PC-9 (cell line): ENCODE measurements around the gene GLB1L2. TPM values are rescaled to one million over a fixed set of nuclear protein-coding genes. Genes with fewer than 3 reads are reported as not detected.

Source experiments
- BruUV-seq: library from RNA; stranded (reverse); fragments of 400-500 nt; replicated peaks from 2 replicates; lab custom pipeline; 2021; lab: Mats Ljungman, UMichigan
- CTCF ChIA-PET: fragments of 300-600 bp; sonication (Branson Sonifier 250); formaldehyde crosslinking; loops from one replicate; lab custom pipeline; 2022; ENCODE audit warnings: antibody characterized with exemption; lab: Charles Lee
- POLR2A ChIA-PET: fragments of 300-600 bp; sonication (Branson Sonifier 250); formaldehyde crosslinking; loops from one replicate; lab custom pipeline; 2022; ENCODE audit warnings: antibody characterized with exemption; ENCODE audit not compliant: unreplicated experiment; lab: Charles Lee
- DNase-seq, 2 experiments: peaks; one replicate each; pipeline versions ENCODE4 v3.0.0 to v3.0.0-alpha.2; 2015 to 2022; ENCODE audit warnings: mixed read lengths in 1 of 2
- H2AFZ ChIP-seq: fragments of 200-600 bp; sonication (generic); 2 replicates; pipeline ENCODE4 v1.8.1; 2017; ENCODE audit warnings: antibody characterized with exemption
- H3F3A ChIP-seq: fragments of 200-600 bp; sonication (generic); 2 replicates; pipeline ENCODE4 v1.8.1; 2017; ENCODE audit warnings: antibody characterized with exemption, mild to moderate bottlenecking, low read depth; ENCODE audit not compliant: insufficient read depth
- H3K27ac ChIP-seq: fragments of 200-600 bp; sonication (generic); 2 replicates; pipeline ENCODE4 v1.6.1; 2016; ENCODE audit warnings: mixed run types
- H3K27me3 ChIP-seq: fragments of 200-600 bp; sonication (generic); 2 replicates; pipeline ENCODE4 v1.6.1; 2016; ENCODE audit warnings: low read depth, mixed run types; ENCODE audit not compliant: insufficient read depth
- H3K36me3 ChIP-seq: fragments of 200-600 bp; sonication (generic); 2 replicates; pipeline ENCODE4 v1.6.1; 2016; ENCODE audit warnings: low read depth, mixed run types
- H3K4me1 ChIP-seq: fragments of 200-600 bp; sonication (generic); replicated peaks from 2 replicates; pipeline ENCODE4 v1.6.1; 2016; ENCODE audit warnings: mixed run types; ENCODE audit not compliant: insufficient read depth
- H3K4me2 ChIP-seq: fragments of 200-600 bp; sonication (generic); 2 replicates; pipeline ENCODE4 v1.6.1; 2017; ENCODE audit warnings: mixed run types
- H3K4me3 ChIP-seq: fragments of 200-600 bp; sonication (generic); 2 replicates; pipeline ENCODE4 v1.6.1; 2016; ENCODE audit warnings: mixed run types
- H3K79me2 ChIP-seq: fragments of 200-600 bp; sonication (generic); 2 replicates; pipeline ENCODE4 v1.6.1; 2017; ENCODE audit warnings: low read depth, mixed run types
- H3K9me2 ChIP-seq: fragments of 200-600 bp; sonication (generic); 2 replicates; pipeline ENCODE4 v1.8.1; 2017; ENCODE audit warnings: mild to moderate bottlenecking; ENCODE audit not compliant: insufficient read depth
- H3K9me3 ChIP-seq: fragments of 200-600 bp; sonication (generic); 2 replicates; pipeline ENCODE4 v1.8.1; 2016; ENCODE audit warnings: low read depth; ENCODE audit not compliant: insufficient read depth
- H4K20me1 ChIP-seq: fragments of 200-600 bp; sonication (generic); 2 replicates; pipeline ENCODE4 v1.8.1; 2017; ENCODE audit not compliant: insufficient read depth
- EZH2 ChIP-seq: fragments of 200-600 bp; sonication (generic); IDR thresholded peaks from 2 replicates; pipeline ENCODE4 v1.8.0; 2017; ENCODE audit warnings: antibody characterized with exemption, low read depth
- intact Hi-C: fragments of 100-400 bp; cut with micrococcal nuclease; formaldehyde crosslinking; loops from one replicate; pipeline ENCODE4 v1.10.0; 2022; ENCODE audit not compliant: unreplicated experiment
- total RNA-seq: library from RNA; stranded (reverse); gene quantifications from 2 replicates; pipeline ENCODE4 v1.2.3, GENCODE V29; 2021
- TF ChIP-seq, protein P1 (sequence below): fragments of 200-600 bp; sonication (generic); conservative IDR thresholded peaks from 2 replicates; pipeline ENCODE4 v1.6.1; 2017; ENCODE audit warnings: mixed run types, antibody characterized with exemption, mild to moderate bottlenecking, moderate library complexity

GLB1L2 gene
- total RNA-seq, 1 experiment from 2014 or later: 32.2 TPM

DNA sequence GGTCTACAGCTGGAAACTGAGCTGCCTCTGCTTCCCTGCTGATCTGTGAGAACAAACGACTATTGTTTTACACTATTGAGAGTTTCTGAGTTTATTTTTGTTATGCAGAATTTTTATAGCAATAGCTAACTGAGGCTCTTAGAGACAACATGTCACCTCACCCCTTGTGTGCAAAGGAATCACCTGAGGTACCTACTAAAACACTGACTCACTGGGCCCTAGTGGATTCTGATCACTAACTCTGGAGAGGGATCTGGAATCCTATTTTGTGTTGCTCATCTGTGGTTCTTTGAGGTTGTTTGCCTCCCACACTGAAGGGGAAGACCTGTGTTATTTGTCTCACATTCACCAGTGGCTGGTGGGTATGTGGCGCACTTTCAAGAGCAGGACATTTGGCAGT, 93.6 kb downstream of the GLB1L2 start:
- no peaks in the 10 kb centered on the region for H3K4me1 ChIP-seq
- intact Hi-C loops: no loop called here
- no peak overlapping the region for H3K4me3 ChIP-seq
- no peaks in the 10 kb centered on the region for H3F3A ChIP-seq
- no peaks in the 10 kb centered on the region for H3K9me3 ChIP-seq
- ChIA-PET CTCF (no interaction called here), POLR2A (no interaction called here)
- no TSS peak for BruUV-seq
- H3K27me3 ChIP-seq: peaks cover 100% of the 10 kb centered on the region
- no peaks in the 10 kb centered on the region for H3K79me2 ChIP-seq
- H3K9me2 ChIP-seq: no peaks in the 10 kb centered on the region
- no peaks in the 10 kb centered on the region for H4K20me1 ChIP-seq
- H2AFZ ChIP-seq: no peak overlapping the region
- DNase-seq: no peak
- no peak overlapping the region for H3K4me2 ChIP-seq
- H3K36me3 ChIP-seq: no peaks in the 10 kb centered on the region
- no peak overlapping the region for H3K27ac ChIP-seq
- TF ChIP-seq EZH2: no peak
- TF ChIP-seq, protein P1, sequence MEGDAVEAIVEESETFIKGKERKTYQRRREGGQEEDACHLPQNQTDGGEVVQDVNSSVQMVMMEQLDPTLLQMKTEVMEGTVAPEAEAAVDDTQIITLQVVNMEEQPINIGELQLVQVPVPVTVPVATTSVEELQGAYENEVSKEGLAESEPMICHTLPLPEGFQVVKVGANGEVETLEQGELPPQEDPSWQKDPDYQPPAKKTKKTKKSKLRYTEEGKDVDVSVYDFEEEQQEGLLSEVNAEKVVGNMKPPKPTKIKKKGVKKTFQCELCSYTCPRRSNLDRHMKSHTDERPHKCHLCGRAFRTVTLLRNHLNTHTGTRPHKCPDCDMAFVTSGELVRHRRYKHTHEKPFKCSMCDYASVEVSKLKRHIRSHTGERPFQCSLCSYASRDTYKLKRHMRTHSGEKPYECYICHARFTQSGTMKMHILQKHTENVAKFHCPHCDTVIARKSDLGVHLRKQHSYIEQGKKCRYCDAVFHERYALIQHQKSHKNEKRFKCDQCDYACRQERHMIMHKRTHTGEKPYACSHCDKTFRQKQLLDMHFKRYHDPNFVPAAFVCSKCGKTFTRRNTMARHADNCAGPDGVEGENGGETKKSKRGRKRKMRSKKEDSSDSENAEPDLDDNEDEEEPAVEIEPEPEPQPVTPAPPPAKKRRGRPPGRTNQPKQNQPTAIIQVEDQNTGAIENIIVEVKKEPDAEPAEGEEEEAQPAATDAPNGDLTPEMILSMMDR: no peak

Other genes starting within 250 kb of the GLB1L2 start
- 40.6 and 49.6 TPM in 2 replicates for gene NCAPD3, start 108.0 kb upstream of the GLB1L2 start, total RNA-seq
- gene VPS26B, start 107.3 kb upstream of the GLB1L2 start, total RNA-seq: 28.6 and 28.8 TPM in 2 replicates
- 29.8 and 41.2 TPM in 2 replicates for gene THYN1, start 78.6 kb upstream of the GLB1L2 start, total RNA-seq
- 16.1 and 17.2 TPM in 2 replicates for gene ACAD8, start 78.4 kb upstream of the GLB1L2 start, total RNA-seq
- not detected in 2 replicates for gene GLB1L3, start 55.6 kb upstream of the GLB1L2 start, total RNA-seq
- gene B3GAT1, start 80.3 kb downstream of the GLB1L2 start, total RNA-seq: not detected in 2 replicates